Stimulated activated CD4-positive, alpha-beta T cell treated with anti-CD3 and anti-CD28 coated beads, Interleukin-1b, Interleukin-23, amount 100 ng/mL, for 48 hours (primary cell): ENCODE results near the gene KITLG.
"Not testable (repeated sequence)": the region's sequence is repeated elsewhere in the genome, so short reads cannot be mapped to it uniquely, and the experiment has no call there.

Source experiments
- DNase-seq: peaks from one replicate; pipeline ENCODE4 v3.0.0-alpha.2; 2020

Gene KITLG

DNA sequence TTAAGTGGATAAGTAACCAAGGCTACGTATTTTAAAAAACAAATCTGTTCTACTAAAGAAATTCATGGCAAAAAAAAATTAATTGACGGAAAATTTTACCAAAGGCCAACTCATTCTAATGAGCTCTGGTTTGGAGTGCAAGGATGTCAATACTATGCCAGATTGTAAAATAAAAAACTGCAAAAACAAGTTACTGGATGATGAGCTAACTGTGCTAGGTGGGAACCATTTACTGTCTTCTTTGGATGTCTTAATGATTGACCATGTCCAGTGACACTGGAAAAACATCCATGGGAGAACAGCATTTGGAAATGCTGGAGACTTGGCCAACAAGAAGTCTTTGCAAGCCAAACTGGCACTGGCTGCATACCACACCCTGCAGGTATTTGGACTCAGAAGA is 41.6 kb downstream of the KITLG start:
- no peak for DNase-seq

DNA sequence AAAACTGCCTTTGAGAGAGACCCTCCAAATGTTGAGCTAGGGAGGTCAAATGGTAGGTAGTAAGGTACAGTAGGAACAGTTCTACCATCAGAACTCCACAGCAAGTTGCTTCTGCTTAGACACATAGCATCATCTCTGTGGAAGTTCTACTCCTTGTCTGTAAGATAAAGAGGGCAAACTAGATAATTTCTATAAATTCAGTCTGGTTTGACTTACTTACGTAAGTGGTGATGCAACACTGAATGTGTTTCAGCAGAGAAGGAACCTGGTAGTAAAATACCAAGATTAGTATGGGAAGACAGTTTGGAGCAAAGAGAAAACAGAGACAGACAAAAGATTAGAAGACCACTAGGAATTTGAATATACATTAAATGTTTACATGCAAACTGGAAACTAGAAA is 42.0 kb downstream of the KITLG start:
- no peak for DNase-seq

- no peak for DNase-seq
These were observed 49.4 kb downstream of the KITLG start for GRCh38 chr12:88530868-88531267.

GRCh38 chr12:88529531-88530488 is 50.5 kb downstream of the KITLG start:
- no peak for DNase-seq

DNA sequence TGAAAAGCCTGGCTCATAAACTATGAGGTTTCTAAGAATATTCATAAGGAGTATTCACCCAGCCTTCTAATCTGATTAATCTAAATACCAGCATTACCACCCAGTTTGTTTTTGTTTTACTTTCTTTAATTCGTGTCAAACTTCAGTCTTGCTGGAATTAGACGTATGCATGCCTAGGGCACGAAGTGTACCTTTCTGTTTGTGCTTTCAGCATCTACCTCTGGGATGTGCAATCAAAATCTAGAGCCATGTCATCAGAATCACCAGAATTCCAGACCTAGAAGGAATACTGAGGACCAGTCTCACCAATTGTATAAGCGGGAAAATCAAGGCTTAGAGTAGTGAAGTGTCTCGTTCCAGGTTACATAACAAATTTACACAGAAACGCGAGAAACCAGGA is 57.3 kb downstream of the KITLG start:
- DNase-seq, result no peak

GRCh38 chr12:88520436-88520820 is 59.8 kb downstream of the KITLG start:
- DNase-seq, result no peak

- no peak for DNase-seq
These were observed 60.4 kb downstream of the KITLG start for GRCh38 chr12:88519802-88520435.

GRCh38 chr12:88518863-88519403 is 61.3 kb downstream of the KITLG start:
- DNase-seq, result no peak

DNA sequence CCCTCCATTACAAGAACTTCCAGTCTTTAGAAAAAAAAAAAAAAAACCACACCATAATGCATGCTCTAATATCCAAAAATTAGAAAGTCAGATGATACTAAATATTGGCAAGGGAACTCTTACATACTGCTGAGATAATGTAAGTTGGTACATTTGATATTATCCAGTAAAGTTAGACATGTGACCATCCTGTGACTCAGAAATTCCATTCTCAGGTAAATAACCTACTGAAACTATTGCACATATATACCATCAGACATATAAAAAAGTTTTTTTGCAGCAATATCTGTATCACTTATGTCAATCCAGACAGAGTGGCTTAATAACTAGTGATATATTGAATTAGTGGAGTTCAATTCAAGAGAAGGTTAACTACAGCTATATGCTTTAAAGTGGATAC is 63.5 kb downstream of the KITLG start:
- no peak for DNase-seq

DNA sequence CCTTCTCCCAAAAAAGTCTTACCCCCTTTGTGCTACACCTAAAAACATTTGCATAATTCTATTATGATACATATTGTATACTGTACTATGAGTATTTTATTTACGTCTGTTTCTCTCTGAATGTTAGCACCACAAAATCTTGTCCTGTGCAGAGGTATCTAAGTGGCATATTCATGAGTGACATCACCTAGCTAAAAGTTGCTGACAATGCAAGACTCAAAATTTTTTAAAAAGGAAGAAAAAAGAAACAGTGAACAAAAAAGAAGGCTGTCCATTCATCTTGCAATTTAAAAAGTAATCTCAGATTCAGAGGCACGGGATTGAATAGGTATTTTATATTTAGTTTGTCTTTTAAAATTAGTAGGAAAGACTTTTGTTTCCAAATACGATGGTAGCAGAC is 69.4 kb downstream of the KITLG start:
- DNase-seq, result no peak

DNA sequence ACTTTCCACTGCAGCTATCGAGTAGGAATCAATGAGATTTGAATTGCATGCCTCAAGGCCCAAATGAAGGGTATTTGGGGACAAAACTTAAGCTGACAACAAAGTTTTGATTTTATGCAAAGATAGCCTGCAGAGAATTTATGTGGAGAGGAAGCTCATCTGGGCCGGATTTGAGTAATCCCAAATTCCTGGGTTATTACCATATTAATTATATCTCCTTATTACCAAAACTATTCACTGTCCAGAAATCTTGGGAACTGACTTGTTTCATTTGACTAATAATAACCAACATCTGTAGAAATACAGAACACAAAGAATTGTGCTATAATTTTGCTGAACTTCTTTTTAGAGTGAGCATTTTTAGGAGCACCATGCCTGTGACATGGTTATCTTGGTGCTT is 70.4 kb downstream of the KITLG start:
- no peak for DNase-seq

GRCh38 chr12:88509347-88509746 is 70.9 kb downstream of the KITLG start:
- DNase-seq, result no peak

DNA sequence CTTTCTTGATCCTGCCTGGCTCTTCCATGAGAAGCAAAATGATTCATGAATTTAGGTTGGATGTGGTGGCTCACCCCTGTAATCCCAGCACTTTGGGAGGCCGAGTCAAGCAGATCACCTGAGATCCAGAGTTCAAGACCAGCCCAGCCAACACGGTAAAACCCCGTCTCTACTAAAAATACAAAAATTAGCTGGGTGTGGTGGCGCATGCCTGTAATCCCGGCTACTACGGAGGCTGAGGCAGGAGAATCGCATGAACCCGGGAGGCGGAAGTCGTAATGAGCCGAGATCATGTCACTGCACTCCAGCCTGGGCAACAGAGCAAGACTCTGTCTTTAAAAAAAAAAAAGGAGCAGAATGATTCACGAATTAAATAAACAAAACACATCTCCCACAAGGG is 72.4 kb downstream of the KITLG start:
- DNase-seq, result not testable (repeated sequence)

GRCh38 chr12:88507270-88507669 is 73.0 kb downstream of the KITLG start:
- DNase-seq, result no peak

GRCh38 chr12:88505696-88506095 is 74.6 kb downstream of the KITLG start:
- no peak for DNase-seq

DNA sequence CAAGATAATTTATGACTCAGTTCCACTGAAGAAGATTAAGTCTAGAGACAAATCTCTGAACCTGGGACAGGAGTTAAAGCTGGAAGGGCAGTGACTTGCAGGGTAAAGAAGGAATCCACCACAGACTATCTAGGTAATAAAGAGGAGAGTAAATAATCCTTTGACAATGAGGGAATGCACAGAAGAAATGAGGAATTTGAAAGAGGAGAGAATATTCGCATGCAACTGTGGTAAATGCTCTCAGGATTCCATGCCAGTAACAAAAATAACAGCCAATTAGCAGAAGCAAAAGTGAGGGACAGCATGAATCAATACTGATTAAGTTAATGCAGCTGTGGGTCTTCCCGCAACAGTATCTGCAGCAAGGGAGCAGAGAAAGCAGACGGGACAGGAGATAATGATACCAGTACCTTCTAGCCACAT is 77.0 kb downstream of the KITLG start:
- no peak for DNase-seq

DNA sequence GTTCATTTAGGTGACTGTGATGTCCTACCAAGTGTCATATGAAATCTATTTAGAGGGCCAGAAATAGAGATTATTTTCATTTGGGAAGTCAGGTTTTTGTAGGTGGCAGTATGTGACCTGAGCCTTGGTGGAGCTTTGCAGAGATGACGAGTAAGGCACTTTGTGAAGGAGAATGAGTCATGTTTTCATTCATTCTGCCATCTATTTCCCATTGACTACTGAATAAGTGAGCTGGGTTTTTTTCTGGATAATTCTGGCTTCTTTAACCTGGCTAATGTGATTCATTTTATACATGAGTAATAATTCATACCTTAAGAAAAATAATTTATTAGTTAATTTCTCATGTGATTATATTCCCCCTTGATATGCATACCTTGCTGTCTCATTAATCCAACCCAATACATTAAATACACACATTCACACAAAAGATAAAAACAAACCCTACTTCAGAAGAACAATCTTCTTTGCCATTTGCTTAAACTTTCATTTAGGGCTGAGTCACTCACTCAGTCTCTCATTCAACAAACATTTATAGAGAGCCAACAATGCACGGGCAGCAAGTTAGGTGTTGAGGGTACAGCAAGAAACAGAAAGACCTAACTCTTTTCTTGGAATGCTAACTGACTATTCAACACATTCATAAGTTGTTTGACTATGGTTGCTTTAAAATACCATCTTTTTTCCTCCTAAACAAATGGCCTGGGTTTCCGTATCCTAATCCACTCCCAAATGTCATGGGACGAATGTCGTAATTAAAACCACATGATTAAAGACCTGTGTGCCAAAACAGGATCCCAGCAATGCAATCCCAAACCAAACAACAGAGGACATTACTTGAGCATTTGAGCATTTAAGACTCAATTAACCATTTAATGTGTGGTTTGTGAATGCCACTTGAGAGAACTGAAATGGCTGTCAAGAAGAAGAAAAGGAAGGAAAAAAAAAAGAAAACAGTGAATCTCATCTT is 78.0 kb downstream of the KITLG start:
- DNase-seq, result no peak

- no peak for DNase-seq
These were observed 83.3 kb downstream of the KITLG start for GRCh38 chr12:88496891-88497371.

- no peak for DNase-seq
These were observed 83.8 kb downstream of the KITLG start for GRCh38 chr12:88496429-88496828.

GRCh38 chr12:88495031-88495430 is 85.2 kb downstream of the KITLG start:
- no peak for DNase-seq

- no peak for DNase-seq
These were observed 85.8 kb downstream of the KITLG start for GRCh38 chr12:88494520-88494919.

- no peak for DNase-seq
These were observed 86.6 kb downstream of the KITLG start for GRCh38 chr12:88493636-88494035.

GRCh38 chr12:88490425-88490824 is 89.8 kb downstream of the KITLG start:
- no peak for DNase-seq
